Left lung (tissue), 10 donors: Measurements from ENCODE around the gene LRRC28. TPM values are rescaled to one million over a fixed set of nuclear protein-coding genes. Genes with fewer than 3 reads are reported as not detected.

Experiments used
- ATAC-seq: fragments of 200-7000 bp; cut with Tn5 transposase; one replicate; pipeline ENCODE4 v1.9.1; 2020; ENCODE audit warnings: moderate library complexity
- DNase-seq, 4 donors: peaks; one replicate each; pipeline ENCODE4 v3.0.0-alpha.2; 2013 to 2020
- H3K27ac ChIP-seq, 2 donors: fragments of 200-600 bp; sonication (generic) in 1 of 2; one replicate each; pipeline versions ENCODE4 v1.5.0 to v1.8.0; 2020 to 2021
- H3K27me3 ChIP-seq, 2 donors: fragments of 200-600 bp; sonication (generic) in 1 of 2; one replicate each; pipeline versions ENCODE4 v1.5.0 to v1.8.0; 2020 to 2021
- H3K36me3 ChIP-seq, 2 donors: fragments of 200-600 bp; sonication (generic) in 1 of 2; one replicate each; pipeline versions ENCODE4 v1.5.0 to v1.8.0; 2020 to 2021
- H3K4me1 ChIP-seq, 2 donors: fragments of 200-600 bp; one replicate each; pipeline ENCODE4 v1.8.0; 2021
- H3K4me3 ChIP-seq, 2 donors: fragments of 200-600 bp; sonication (generic) in 1 of 2; one replicate each; pipeline versions ENCODE4 v1.5.0 to v1.8.0; 2020 to 2021; ENCODE audit warnings: mild to moderate bottlenecking in 1 of 2
- H3K9me3 ChIP-seq, 2 donors: fragments of 200-600 bp; sonication (generic) in 1 of 2; one replicate each; pipeline versions ENCODE4 v1.5.0 to v1.8.0; 2020 to 2021
- CTCF ChIP-seq, 2 donors: fragments of 200-600 bp; sonication (generic) in 1 of 2; IDR thresholded peaks; one replicate each; pipeline versions ENCODE4 v1.5.0 to v1.8.0; 2021; ENCODE audit warnings: antibody characterized with exemption in 2 of 2
- intact Hi-C, 2 donors: fragments of 100-400 bp; cut with DNase I; formaldehyde crosslinking; loops; one replicate each; pipeline versions ENCODE4 v1.11.2 to v1.14.2; 2022
- polyA plus RNA-seq, 6 donors: library from polyadenylated mRNA; unstranded; fragments of 120-200 nt; gene quantifications; one replicate each; pipeline ENCODE4 v1.2.1, GENCODE V29; 2013; ENCODE audit not compliant: insufficient read length in 6 of 6
- total RNA-seq, 2 donors: library from RNA; stranded (reverse); fragmentation: NEBNext Ultra II Directional; extraction: Animal tissue kit (Norgen Biotek cat#: 25700); gene quantifications; one replicate each; pipeline ENCODE4 v1.2.1, GENCODE V29; 2021
- donor health status: DM: no; HTN: yes; CAD: no.
- donor health status: DM: no; HTN: no; CAD: no.

The LRRC28 gene
- total and polyA plus RNA-seq, 8 donors, result 14.9 to 29.7 (median 25.0) TPM

- TF ChIP-seq CTCF (IDR thresholded peaks at IDR 0.05), result no peak
- Histone ChIP-seq H3K27ac (no peak overlapping the region), H3K9me3 (peaks cover 0 to 3% of the 10 kb centered on the region in 2 donors), H3K4me3 (no peak overlapping the region), H3K36me3 (no peaks in the 10 kb centered on the region), H3K4me1 (no peaks in the 10 kb centered on the region), H3K27me3 (no peaks in the 10 kb centered on the region)
- no peak for DNase-seq
- intact Hi-C loops, result no loop called here
- ATAC-seq, result no peak
Measured at GRCh38 chr15:99291643-99292042, 40.4 kb downstream of the LRRC28 start.

- no peaks in the 10 kb centered on the region for H3K36me3 ChIP-seq
- no peaks in the 10 kb centered on the region for H3K4me1 ChIP-seq
- no peak for TF ChIP-seq CTCF (IDR thresholded peaks at IDR 0.05)
- no peak overlapping the region for H3K27ac ChIP-seq
- peaks cover 0 to 3% of the 10 kb centered on the region in 2 donors for H3K9me3 ChIP-seq
- H3K4me3 ChIP-seq, result no peak overlapping the region
- intact Hi-C loops, result no loop called here
- H3K27me3 ChIP-seq, result no peaks in the 10 kb centered on the region
- no peak for ATAC-seq
- DNase-seq, result no peak
Measured at GRCh38 chr15:99295840-99296239, 44.6 kb downstream of the LRRC28 start.

GRCh38 chr15:99296386-99296785 is 45.1 kb downstream of the LRRC28 start:
- no peaks in the 10 kb centered on the region for H3K27me3 ChIP-seq
- H3K4me1 ChIP-seq, result no peaks in the 10 kb centered on the region
- no peak for TF ChIP-seq CTCF (IDR thresholded peaks at IDR 0.05)
- ATAC-seq, result no peak
- no peaks in the 10 kb centered on the region for H3K36me3 ChIP-seq
- intact Hi-C loops, result no loop called here
- no peak overlapping the region for H3K4me3 ChIP-seq
- H3K9me3 ChIP-seq, result peaks cover 0 to 3% of the 10 kb centered on the region in 2 donors
- DNase-seq, result no peak
- no peak overlapping the region for H3K27ac ChIP-seq

- no peak for TF ChIP-seq CTCF (IDR thresholded peaks at IDR 0.05)
- Histone ChIP-seq H3K4me1 (no peaks in the 10 kb centered on the region), H3K27ac (no peak overlapping the region), H3K36me3 (no peaks in the 10 kb centered on the region), H3K9me3 (no peaks in the 10 kb centered on the region), H3K4me3 (no peak overlapping the region), H3K27me3 (no peaks in the 10 kb centered on the region)
- intact Hi-C loops, result no loop called here
- DNase-seq (peak in 2 of 4 donors; percentile 83), ATAC-seq (no peak)
Measured at GRCh38 chr15:99303907-99304306, 52.6 kb downstream of the LRRC28 start.

- Histone ChIP-seq H3K27ac (no peak overlapping the region), H3K4me3 (no peak overlapping the region)
- DNase-seq, result peak in 1 of 4 donors; percentile 53
Measured at GRCh38 chr15:99305761-99306505, 54.7 kb downstream of the LRRC28 start.

More at GRCh38 chr15:99305761-99306505, 54.7 kb downstream of the LRRC28 start:
- Histone ChIP-seq H3K36me3 (no peaks in the 10 kb centered on the region), H3K9me3 (no peaks in the 10 kb centered on the region), H3K4me1 (no peaks in the 10 kb centered on the region), H3K27me3 (no peaks in the 10 kb centered on the region)
- no peak for ATAC-seq
- no peak for TF ChIP-seq CTCF (IDR thresholded peaks at IDR 0.05)
- intact Hi-C loops, result no loop called here
